HG03378 (cell line): Measurements from ENCODE around the gene SMC5.
A peak's percentile ranks its signal among the peaks of the same experiment; 100 is the strongest.
"Not testable (repeated sequence)": the region's sequence is repeated elsewhere in the genome, so short reads cannot be mapped to it uniquely, and the experiment has no call there.

Experiments
- ATAC-seq: cut with Tn5 transposase; IDR thresholded peaks from one replicate; pipeline ENCODE4 v1.9.1; 2021; ENCODE audit warnings: mild to moderate bottlenecking, moderate library complexity; ENCODE audit not compliant: unreplicated experiment

Gene SMC5

DNA sequence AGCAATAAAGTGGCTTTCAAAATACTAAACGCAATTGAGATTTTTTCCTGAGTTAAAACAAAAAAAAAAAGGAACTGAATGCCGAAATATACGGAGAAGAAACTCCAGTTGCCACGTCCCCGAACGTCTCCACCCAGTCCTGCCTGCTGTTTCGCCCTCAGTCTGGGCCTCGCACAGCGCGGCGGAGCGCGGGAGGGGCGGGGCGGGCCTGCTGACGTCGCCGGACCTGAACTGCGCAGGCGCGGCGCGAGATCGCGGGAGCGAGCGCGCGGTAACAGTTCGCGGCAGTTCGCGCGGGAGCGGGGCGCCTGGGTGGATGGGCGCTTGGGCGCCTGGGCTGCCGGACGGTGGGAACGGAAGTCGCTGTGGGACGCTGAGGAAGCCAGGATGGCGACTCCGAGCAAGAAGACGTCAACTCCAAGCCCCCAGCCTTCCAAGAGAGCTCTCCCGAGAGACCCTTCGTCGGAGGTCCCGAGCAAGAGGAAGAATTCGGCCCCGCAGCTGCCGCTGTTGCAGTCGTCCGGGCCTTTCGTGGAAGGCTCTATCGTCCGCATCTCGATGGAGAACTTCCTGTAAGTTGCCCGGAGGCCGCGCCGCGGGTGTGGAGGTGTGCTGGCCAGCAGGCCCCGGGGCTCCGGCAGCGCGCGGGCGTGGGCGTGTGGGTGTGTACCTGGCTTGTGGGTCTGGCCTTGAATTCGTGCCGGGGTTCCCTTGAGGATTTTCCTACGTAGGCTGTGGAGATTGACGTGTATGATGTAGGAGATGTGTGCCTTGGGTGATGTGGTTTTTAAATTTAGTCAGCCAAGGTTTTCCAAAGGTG lies at the start of gene SMC5:
TSS of gene SMC5 (plus strand) at position 287 of the 820 bp plus-strand sequence. CDS start at position 388, 101 bp downstream.
- peak; percentile 67 for ATAC-seq

DNA sequence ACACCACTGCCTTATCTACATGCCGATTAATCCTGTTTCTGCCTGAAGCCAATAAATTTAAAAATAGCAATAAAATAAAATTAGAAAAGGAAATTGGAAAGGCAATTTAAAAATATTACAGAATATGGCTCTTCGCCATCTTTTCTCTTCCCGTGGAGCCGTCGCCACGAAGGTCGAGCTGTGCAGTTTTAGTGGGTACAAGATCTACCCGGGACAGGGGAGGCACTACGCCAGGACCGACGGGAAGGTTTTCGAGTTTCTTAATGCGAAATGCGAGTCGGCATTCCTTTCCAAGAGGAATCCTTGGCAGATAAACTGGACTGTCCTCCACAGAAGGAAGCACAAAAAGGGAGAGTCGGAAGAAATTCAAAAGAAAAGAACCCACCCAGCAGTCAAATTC lies 41.7 kb upstream of the SMC5 start:
- ATAC-seq = no peak

DNA sequence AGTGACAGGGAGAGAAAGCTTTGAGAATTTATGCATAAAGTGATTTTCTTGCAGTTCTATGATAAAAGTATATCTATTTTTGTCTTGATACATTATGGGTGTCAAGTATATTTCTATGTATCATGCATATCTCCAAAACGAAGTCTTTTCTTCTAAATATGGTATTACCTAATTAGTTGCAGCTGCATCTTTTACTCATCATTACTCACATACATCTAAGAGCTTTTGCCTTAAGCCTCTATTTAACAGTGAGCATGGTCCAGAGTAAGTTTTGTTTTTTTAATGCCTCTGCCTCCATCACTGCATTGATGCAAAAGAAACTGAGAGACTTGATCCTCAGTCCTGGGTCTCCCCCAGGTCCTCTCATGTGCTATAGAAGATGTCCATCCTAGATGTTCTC lies 40.0 kb upstream of the SMC5 start:
- no peak for ATAC-seq

DNA sequence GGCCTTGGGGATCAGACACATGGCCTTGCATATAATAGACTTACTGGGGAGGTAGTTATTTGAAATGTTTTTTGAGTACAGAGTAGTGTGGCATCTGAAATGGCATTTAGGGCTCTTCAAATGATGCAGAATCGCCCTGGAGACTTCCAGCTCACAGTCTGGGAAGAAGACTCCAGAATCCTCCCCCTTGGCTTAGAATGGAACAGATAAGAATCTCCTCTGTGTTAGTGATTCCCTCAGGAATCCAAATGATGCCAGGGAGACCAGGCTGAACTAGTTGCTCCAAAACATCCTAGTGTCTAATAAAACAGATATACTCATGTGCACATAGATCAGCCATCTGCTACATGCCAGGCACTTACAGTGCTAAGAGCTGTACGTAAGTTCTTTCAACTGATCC lies 38.6 kb upstream of the SMC5 start:
- ATAC-seq = no peak

DNA sequence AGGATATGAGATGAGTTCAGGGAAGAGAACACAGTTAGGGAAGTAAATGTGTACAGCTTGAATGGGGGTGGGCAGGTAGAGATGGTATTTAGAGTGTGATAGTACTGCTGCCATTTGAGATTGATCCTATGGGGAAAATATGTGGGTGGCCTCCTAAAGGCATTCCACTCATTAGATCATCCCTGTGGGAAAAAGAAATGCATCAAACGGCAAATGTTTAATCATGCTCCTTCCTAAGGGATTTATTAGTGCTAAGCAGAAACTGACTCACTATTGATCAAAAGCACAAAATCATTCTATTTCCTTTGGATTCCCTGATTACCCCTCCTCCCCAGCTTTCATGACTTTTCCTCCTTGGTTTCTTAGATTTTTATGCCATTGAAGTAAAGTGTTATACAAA lies 36.4 kb upstream of the SMC5 start:
- ATAC-seq = no peak

DNA sequence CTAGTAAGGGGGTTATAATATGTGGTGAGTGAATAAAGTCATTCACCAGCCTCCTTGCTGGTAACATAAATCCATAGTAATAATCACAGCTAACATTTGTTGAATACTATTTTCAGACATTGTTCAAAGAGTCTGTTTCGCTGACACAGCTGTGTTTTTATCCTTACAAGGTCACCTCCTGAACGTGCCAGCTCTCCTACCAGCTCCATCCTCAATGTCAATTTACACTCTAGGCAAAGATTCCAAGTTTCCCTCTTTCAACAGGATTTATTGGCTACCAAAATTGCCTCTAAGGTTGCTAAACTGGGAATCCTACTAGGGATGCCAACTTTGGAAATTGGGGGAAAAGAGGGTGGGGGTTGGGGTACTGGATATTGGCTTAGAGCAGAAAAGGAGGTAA lies 30.7 kb upstream of the SMC5 start:
- ATAC-seq = no peak

DNA sequence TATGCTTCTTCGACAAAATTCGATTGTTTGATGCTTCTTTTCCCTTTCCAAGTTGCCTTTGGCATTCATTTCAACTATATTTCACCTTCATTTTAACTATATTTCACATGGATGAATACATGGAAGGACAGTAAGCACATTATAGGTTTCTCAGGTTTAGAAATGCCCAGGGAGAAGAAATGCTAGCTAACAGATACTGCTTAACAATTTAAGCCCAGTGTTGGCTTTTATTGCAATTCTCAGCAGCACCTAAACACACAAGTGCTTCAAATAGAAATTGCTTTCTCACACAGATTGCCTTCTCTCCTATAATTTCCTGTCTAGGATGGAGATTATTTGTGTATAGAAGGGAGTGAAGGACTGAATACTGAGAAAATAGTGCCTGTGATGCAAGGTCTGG lies 30.2 kb upstream of the SMC5 start:
- ATAC-seq = no peak

DNA sequence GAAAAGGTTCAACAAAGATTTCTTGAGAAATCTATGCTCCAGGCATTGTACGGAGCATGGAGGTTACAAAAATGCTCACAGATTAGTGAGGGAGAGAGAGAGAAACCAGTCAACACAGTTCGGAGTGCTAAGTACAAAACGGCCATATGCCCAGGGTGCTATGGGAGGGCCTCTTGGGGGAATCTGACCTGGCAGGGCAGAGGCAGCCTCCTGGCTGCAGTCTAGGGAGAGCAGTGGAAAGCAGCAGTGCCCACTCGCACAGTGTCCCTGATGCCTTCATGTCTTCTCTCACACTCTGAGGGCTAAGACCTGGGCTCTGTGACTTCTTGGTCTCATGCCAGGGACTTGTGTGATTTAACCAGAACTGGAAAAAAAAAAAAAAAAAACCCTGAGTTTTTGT lies 29.8 kb upstream of the SMC5 start:
- ATAC-seq = no peak

DNA sequence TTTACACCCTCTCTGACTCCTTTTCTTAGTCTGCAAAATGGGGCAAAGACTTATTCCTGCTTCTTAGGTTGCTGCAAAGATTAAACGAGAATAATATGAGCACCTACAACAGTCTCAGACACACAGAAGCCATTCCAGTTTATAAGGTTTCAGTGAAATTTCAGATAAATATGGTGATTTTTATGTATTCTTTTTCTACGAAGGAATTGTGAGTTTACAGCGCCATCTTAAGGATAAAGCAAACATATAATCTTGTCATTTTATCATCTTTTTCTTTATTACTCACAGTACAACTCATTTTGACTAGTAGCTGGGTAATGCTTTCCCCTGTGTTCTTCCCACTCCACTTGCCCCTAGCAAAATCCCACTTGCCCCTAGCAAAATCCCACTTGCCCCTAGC lies 29.2 kb upstream of the SMC5 start:
- ATAC-seq = no peak

DNA sequence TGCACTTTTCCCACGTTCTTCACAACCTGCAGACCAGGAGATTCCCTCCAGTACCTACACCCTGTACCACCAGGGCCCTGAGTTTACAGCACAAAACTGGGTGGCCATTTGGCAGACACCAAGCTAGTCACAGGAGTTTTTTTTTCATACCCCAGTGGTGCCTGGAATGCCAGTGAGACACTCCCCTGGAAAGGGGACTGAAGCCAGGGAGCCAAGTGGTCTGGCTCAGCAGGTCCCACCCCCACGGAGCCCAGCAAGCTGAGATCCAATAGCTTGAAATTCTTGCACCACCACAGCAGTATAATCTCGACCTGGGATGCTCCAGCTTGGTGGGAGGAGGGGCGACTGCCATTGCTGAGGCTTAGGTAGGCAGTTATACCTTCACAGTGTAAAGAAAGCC lies 26.3 kb upstream of the SMC5 start:
- ATAC-seq = no peak

DNA sequence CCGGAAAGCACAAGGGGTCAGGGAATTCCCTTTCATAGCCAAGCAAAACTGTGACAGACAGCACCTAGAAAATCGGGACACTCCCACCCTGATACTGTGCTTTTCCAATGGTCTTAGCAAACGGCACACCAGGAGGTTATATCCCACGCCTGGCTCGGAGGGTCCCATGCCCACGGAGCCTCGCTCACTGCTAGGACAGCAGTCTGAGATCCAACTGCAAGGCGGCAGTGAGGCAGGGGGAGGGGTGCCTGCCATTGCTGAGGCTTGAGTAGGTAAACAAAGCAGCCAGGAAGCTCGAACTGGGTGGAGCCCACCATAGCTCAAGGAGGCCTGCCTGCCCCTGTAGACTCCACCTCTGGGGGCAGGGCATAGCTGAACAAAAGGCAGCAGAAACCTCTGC lies 24.6 kb upstream of the SMC5 start:
- ATAC-seq = not testable (repeated sequence)

DNA sequence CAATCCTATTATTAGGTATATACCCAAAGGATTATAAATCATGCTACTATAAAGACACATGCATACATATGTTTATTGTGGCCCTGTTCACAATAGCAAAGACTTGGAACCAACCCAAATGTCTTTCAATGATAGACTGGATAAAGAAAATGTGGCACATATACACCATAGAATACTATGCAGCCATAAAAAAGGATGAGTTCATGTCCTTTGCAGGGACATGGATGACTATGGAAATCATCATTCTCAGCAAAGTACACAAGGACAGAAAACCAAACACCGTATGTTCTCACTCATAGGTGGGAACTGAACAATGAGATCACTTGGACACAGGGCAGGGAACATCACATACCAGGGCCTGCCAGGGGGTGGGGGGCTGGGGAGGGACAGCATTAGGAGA lies 12.8 kb upstream of the SMC5 start:
- not testable (repeated sequence) for ATAC-seq

DNA sequence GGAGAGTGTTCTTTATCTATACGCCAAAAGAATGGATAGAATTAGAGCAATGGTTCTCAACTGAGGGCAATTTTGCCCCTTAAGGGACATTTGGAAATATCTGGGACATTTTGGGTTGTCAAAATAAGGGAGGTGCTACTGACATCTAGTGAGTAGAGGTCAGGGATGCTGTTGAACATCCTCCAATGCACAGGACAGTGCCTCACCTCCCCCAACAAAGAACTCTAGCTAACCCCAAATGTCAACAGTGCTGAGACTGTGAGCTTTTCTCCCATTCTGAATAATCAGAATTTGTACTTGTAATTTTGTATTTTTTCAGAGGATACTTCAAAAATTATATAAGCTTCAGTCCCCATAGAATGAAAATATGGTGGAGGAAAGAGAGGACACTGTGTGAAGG lies 8.6 kb upstream of the SMC5 start:
- ATAC-seq = no peak

DNA sequence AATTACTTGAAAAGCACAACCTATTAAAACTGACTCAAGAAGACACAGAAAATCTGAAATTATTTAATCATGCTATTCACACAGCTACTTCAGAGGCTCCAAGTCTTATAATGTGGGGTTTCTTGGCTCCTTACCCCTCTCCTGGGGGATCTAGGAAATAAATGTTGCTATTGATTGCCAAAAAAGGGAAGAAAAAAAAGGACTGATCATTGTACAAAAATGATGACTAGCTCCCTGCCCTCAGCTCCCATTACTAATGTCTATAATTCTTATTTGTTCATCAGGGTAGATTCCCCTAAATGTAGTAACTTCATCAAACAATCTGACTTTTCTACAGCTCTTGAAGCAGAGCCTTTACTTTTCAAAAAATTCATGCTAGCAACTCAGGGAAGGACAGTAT lies 3.3 kb upstream of the SMC5 start:
- no peak for ATAC-seq

DNA sequence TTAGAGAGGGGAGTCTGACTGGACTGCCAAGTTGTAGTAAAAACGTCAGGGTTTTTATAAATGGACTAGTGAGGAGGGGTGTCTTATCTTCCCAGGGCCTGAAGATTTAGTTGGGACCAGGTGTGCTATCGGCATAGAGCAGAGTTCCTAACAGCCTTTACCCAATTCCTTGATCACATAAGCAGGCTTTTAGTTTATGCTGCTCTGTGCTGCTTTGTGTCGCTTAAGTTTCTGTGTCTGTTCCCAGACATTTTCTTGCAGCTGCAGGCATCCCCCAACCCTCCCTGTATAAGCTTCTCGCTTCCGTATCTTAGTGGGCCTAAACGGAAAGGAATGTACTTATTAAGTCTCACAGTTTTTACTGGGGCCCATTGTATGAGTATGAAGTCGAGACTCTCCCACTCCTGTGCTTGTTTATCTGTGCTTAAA lies 2.6 kb upstream of the SMC5 start:
- no peak for ATAC-seq

DNA sequence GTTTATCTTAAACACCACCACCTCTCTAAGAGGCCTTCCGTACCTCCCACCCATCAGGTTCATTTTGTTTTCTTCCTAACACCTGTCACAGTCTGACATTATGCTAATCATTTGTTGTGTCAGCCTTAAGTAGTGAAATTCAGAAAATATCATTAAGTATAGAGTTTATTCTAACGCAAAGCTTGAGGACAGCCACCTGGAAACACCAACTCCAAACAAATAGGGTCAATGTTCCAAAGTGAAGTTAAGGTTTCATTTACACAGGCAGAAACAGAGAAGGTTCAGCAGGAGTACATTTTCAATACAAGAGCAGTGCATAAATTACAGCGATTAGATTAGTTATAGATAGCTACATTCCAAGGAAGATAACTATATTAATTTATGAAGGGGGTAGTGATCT lies 1.3 kb upstream of the SMC5 start:
- ATAC-seq = no peak

DNA sequence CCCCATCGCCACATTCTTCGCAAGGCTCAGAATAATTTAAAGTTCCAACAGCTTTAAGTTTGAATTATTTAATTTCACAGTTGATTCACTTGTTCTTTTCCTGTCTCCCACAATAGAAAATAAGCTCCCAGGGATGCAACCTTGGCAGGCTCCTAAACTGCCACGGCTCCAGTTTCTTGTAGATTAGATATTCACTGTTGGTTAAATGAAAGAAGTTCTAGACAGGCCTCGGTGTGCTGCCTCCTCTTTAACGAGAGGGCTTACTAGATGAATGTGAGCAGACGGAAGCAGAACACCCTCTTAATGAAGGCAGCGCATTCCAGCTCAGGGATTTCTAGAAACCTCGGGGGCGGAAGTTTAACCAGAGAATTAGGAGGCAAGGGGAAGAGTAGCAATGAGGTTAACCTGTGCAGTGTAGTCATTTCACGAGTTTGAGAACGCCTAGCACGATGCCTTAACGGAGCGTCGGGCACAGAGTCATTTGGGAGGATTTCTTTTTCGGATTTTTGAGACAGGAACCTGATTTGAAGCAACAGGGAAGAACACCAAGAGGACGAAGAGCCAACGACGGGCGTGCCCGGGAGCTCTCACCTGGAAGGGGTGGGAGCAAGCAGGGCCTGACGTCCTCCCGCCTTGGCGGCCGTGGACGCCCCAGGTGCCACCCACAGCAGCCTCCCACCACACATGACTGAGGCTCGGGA lies 637 bp upstream of the SMC5 start:
- ATAC-seq = peak; percentile 39

DNA sequence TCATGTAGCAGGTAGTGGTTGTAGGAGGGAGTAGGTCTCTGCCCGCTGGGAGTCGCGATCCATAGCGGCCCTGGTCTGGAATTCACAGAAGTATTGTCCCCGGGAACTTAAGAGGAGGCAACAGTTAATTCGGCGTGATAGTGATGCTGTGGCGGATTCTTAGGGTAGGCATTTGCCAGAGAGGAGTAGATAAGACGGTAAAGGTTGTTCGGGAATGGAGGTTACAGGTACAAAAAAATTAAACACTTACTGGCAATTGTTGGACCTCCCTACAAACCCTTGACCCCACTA lies 679 bp downstream of the SMC5 start:
- no peak for ATAC-seq

DNA sequence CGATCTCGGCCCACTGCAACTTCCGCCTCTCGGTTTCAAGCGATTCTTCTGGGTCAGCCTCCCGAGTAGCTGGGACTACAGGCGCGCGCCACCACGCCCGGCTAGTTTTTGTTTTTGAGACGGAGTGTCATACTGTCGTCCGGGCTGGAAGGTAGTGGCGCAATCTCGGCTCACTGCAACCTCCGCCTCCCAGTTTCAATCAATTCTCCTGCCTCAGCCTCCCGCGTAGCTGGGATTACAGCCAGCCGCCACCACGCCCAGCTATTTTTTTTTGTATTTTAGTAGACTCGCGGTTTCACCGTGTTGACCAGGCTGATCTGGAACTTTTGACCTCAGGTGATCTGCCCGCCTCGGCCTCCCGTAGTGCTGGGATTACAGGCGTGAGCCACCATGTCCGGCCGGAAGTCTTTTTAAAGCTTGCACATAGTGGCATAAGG lies 1.2 kb downstream of the SMC5 start:
- no peak for ATAC-seq

DNA sequence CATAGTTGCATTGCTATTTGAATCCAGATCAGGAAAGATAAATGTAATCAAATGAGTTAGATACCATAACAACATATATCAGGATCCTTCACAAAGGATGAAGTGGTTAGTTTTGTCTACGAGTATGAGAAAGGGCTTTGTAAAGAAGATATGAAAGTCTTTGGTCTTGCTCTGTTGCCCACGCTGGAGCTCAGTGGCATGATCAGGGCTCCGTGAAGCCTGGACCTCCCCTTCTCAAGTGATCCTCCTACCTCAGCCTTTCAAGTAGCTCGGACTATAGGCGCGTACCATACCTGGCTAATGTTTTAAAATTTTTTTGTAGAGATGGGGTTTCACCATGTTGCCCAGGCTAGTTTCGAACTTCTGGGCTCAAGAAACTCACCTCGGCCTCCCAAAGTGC lies 1.8 kb downstream of the SMC5 start:
- ATAC-seq = peak; percentile 45

DNA sequence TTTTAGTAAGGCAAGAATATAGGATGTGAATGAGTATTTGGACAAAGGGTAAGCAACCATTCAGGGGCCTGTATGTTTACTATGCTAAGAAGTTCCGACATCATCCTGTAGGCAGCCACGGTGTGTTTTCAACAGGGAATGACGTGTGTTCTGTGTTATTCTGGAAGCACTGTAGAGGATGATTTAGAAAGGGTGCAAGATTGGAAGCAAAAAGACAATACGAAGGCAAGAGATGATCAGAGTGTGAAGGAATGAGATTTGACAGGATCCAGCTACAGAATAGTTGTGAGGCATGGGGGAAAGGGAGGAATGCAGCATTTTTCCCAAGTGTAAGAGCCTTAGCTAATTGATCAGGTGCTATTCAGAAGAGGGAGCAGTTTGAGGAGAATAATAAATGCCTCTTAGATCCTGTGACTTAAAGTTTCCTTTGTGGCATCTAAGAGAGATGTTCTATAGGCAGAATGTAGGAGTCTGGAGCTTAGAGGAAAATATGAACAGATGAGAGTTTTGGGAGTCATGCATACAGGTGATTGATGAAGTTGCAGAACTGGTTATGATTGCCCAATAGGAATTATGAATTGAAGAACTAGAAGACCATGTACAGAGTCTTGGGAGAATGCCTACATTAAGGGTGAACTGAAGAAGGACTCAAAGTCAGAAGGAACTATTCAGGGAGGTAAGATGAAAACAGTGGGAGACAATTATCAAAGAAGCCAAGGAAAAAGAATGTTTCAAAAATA lies 2.5 kb downstream of the SMC5 start:
- no peak for ATAC-seq

DNA sequence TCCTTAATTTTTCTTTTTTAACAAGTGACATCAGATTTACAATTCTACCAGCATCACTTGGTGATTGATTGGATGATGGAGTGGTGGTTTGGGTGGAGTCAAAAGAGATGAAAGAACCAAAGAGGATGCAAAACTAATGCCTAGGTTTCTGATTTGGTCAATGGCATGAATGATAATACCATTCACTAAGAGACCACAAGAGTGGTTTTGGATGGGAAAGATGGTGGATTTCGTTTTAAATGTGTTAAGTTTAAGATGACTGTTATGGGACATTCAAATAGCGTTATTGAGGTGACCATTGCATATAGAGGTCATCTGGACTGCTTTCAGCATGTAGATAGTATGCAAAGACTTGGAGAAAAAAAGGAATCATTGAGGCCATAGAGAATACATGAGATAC lies 3.6 kb downstream of the SMC5 start:
- ATAC-seq = no peak
